ENCODE results near the gene SBDS.
"Not testable (repeated sequence)": the region's sequence is repeated elsewhere in the genome, so short reads cannot be mapped to it uniquely, and the experiment has no call there.

Gene SBDS

GRCh38 chr7:66994691-66995049 lies 716 bp downstream of the SBDS start:
- peak; percentile 12 for DNase-seq (ENCODE audit: low spot score)

DNA sequence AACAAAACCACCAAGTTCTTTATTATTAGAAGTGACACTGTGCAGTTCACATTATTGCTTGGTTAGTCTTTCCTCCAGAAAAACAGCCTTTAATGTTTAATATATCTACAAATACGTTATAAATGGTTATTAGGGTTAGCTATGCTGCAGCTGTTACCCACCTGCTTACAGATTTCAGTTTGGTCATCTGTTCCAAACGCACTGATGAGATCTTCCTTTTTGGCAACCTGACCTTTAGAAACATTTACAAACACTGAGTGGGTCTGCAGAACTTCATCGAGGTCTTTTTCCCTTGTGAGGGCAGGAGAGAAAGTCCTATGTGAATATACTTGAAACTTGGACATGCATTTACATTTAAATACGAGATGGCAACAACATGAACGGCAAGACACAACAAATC lies 1.3 kb downstream of the SBDS start:
- DNase-seq (ENCODE audit: low spot score): not testable (repeated sequence)

DNA sequence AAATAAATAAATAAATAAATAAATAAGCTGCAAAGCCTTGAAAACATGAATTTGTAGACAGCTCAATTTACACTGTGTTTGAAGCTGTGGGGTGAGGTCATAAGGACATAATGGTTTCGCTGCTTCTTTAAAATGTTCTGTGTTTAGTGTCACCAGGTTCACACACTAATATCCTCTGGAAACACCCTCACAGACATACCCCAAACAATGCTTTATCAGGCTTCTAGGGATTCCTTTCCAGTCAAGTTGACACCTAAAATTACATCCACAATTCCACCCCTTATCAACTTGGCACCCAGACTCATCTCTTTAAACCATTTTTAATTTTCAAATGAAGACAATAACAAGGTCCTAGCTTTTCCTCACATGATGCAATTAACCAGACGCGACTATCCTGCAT lies 5.8 kb downstream of the SBDS start:
- not testable (repeated sequence) for DNase-seq (ENCODE audit: low spot score)

DNA sequence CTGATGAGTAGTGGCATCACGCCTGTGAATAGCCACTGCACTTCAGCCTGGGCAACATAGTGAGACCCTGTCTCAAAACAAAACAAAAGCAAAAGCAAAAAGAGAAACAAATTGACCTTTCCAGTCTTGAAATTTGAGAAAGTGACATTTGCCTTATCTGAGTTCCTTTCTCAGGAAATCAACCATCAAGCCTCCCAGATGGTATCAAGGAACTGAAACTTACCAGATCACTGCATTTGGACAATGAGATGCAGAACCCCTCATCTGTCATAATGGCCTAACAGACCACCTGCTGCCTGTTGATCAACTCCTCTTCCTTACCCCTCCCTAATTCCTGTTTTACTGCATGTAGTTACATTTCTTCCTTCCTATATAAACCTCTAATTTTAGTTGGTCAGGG lies 15.1 kb downstream of the SBDS start:
- DNase-seq (ENCODE audit: low spot score): not testable (repeated sequence)

GRCh38 chr7:66979013-66979412 lies 16.4 kb downstream of the SBDS start:
- not testable (repeated sequence) for DNase-seq (ENCODE audit: low spot score)

GRCh38 chr7:66978312-66978711 lies 17.1 kb downstream of the SBDS start:
- not testable (repeated sequence) for DNase-seq (ENCODE audit: low spot score)

GRCh38 chr7:66974986-66975590 lies 20.3 kb downstream of the SBDS start:
- no peak for DNase-seq (ENCODE audit: low spot score)

DNA sequence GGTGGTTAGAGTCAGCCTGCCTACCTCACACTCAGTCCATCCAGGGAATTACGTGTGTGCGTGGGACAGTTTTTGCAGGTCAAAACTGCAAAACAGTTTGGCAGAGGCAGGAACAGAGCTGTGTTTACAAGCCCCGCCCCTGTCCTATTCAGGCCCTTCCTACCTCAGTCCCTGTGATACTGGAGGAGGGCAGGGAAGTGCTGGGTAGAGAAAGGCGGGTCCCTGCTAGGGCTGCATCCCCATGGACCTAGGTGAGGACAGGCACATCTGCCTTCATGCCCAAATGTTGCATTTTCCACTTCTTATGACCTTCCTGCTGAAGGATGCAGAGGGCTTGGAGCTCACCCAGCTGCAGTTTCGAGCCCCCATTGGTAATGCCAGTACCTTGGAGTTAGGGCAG lies 25.1 kb downstream of the SBDS start:
- no peak for DNase-seq (ENCODE audit: low spot score)

GRCh38 chr7:66969001-66969400 lies 26.4 kb downstream of the SBDS start:
- DNase-seq (ENCODE audit: low spot score): not testable (repeated sequence)

DNA sequence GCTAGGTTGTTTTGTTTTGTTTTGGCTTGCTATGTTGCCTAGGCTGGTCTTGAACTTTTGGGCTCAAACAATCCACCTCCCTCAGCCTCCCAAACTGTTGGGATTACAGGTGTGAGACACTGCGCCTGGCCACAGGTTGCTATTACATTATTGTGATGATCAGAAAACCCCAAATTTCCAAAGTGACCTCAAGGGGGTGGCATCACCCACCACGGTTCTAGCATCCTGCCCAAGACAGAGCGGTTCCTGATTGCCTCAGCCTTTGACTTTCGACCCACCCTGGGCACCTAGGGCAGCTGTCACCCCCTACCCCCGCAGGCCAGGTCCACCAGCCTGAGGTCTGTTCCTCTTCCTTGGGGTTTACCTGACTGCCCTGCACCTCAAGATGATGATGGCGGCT lies 28.4 kb downstream of the SBDS start:
- DNase-seq (ENCODE audit: low spot score): no peak

DNA sequence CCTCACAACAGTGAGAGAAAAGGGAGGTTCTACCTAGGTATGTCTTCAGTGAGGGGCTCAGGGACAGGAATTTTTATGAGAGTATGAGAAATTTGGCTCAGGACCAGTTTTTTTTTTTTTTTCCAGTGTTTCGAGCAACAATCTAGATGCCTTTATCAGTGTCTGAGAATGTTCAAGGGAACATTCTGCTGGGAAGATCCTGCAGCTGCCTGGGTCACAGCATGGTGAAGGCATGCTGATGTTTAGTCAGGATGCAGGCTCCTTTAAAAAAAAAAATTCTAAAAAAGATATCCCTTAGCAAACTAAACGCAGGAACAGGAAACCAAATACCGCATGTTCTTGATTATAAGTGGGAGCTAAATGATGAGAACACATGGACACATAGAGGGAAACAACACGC lies 31.0 kb downstream of the SBDS start:
- no peak for DNase-seq (ENCODE audit: low spot score)

DNA sequence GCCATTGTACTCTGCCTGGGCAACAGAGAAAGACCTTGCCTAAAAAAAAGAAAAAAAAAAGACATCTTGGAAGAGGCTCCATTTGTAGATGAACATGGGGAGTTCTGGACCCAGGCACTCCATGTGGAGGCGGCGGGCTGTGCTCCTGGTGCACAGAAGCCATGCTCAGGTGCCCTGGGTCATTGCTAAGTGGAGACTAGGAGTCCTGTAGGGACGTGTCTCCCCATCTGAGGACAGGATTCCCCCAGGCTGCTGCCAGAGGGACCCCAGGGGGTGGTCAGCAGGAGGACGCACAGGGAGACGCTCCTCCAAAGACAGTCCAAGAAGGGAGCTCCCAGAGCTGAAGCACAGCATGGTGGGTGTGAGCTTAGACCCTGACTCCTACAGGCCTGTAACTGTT lies 34.3 kb downstream of the SBDS start:
- DNase-seq (ENCODE audit: low spot score): no peak

DNA sequence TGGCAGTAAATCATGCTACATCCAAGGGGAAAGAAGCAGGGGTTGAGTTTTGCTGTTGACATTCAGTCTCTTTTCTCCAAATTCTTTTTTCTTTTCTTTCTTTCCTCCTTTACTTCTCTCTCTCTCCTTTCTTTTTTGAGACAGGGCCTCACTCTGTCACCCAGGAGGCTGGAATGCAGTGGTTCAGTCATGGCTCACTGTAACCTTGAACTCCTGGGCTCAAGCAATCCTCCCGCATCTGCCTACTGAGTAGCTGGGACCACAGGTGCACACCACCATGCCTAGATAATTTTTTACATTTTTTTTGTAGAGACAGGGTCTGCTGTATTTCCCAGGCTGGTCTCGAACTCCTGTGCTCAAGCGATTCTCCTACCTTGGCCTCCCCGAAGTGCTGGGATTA lies 35.2 kb downstream of the SBDS start:
- no peak for DNase-seq (ENCODE audit: low spot score)

DNA sequence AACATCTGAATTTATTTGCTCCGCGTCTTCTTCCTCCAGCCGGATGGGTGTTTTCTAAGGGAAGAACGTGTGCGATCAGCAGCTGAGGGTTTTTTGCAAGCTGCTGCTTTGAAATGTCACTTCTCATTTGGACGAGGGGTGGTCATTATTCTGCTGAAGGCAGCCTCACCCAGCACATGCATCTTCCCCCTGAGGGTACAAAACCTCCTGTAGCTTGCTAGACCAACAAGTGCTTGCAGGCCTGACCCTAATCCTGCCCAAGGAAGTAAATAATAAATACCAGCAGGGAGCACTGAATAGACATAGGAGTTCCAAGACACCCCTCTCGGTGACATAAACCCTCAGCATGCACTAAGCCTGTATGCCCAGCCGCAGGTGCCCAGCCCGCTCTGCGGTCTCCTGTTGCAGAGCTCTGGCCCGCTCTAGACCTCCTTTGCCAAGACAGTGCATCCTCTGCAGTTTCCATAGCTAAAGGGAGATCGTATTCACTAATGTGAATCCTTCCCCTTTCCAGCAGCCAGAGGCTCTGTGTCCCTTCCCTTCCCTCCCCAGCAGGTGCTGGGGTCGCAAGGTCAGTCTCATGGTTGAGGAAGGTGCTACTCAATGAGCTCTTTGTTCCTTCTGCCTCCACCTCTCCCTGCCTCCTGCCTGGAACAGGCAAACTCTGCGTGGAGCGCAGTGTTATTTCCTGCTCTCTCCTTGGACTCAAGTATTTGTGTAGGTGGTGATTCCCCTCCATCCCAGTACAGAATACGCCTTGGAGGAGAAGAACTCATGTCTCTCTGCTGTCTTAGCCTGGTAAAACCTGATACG lies 36.6 kb downstream of the SBDS start:
- no peak for DNase-seq (ENCODE audit: low spot score)

- DNase-seq (ENCODE audit: low spot score): no peak
Observed at GRCh38 chr7:66957595-66958290, 37.6 kb downstream of the SBDS start.

GRCh38 chr7:66953044-66953427 lies 42.4 kb downstream of the SBDS start:
- DNase-seq (ENCODE audit: low spot score): no peak

DNA sequence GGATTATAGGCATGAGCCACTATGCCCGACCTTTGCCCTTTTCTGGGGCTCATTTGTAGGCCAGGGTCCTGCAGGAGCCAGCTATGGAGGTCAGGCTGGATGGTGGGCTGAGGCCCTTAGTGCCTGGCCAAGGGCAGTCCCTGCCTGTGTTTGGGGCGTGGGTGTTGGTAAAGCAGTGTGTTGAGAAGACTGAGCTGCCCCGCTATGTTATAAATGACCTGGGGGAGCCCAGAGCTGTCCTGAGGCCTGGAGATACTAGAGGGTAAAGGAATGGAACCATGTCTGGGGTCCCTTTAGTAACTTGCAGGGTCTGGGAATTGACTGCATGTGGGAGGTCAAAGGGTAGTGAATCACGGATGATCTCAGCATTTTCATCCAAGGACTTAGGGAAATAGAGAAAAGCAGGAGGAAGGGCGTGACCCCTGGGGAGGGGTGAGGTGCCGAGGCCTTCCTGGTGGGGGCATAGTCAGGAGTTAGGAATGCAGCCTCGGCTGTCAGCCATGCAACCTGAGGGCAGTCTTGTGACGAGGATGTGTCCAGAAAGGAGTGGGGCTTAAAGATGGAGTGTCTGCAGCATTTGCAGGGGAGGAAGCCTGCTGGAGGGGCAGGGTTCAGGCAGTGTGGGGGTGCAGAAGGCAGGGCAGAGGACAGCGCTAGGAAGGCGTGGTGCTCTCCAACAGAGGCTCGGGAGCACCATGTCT lies 42.9 kb downstream of the SBDS start:
- peak; percentile 73 for DNase-seq (ENCODE audit: low spot score)

- DNase-seq (ENCODE audit: low spot score): no peak
Observed at GRCh38 chr7:66950763-66951162, 44.6 kb downstream of the SBDS start.

- no peak for DNase-seq (ENCODE audit: low spot score)
Observed at GRCh38 chr7:66950311-66950710, 45.1 kb downstream of the SBDS start.

- DNase-seq (ENCODE audit: low spot score): no peak
Observed at GRCh38 chr7:66948480-66949109, 46.8 kb downstream of the SBDS start.

- no peak for DNase-seq (ENCODE audit: low spot score)
Observed at GRCh38 chr7:66946545-66946944, 48.8 kb downstream of the SBDS start.

DNA sequence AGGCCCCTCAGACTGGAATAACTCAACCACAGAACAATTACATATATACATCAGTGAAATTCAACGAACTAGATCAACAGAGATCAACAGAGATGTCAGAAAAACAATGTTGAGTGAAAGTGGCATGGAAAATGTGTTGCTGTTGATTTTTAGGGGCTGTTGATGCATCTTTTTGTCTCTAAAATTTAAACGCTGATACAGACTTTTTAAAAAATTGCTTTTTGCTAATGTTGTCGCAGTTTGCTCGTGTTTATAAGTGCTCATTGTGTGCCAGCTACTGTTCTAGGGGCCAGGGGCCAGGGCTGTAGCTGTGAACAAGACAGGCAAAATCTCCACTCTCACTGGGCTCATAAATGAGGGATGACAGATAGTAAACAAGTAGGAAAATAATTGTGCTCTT lies 56.1 kb downstream of the SBDS start:
- no peak for DNase-seq (ENCODE audit: low spot score)

Data from AG08396 (cell line).